ENCODE data around the gene MAGED1. TPM values are rescaled to one million over a fixed set of nuclear protein-coding genes. Genes with fewer than 3 reads are reported as not detected.
A peak's percentile ranks its signal among the peaks of the same experiment; 100 is the strongest.

MAGED1 gene, protein sequence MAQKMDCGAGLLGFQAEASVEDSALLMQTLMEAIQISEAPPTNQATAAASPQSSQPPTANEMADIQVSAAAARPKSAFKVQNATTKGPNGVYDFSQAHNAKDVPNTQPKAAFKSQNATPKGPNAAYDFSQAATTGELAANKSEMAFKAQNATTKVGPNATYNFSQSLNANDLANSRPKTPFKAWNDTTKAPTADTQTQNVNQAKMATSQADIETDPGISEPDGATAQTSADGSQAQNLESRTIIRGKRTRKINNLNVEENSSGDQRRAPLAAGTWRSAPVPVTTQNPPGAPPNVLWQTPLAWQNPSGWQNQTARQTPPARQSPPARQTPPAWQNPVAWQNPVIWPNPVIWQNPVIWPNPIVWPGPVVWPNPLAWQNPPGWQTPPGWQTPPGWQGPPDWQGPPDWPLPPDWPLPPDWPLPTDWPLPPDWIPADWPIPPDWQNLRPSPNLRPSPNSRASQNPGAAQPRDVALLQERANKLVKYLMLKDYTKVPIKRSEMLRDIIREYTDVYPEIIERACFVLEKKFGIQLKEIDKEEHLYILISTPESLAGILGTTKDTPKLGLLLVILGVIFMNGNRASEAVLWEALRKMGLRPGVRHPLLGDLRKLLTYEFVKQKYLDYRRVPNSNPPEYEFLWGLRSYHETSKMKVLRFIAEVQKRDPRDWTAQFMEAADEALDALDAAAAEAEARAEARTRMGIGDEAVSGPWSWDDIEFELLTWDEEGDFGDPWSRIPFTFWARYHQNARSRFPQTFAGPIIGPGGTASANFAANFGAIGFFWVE
- total RNA-seq (2021; fragmentation: NEBNext Ultra II Directional; extraction: Animal tissue kit (Norgen Biotek cat#: 25700)) (91.1 TPM in 2 replicates), polyA plus RNA-seq (2011; rRNA removed) (91.0 and 106 TPM in 2 replicates), polyA minus RNA-seq (2011; rRNA and poly(A)+ RNA removed) (59.1 and 90.6 TPM in 2 replicates)
- polyA plus RNA-seq (2011; cell fraction: cytosol; rRNA removed): 56.9 TPM
- 93.1 TPM for polyA plus RNA-seq (2011; cell fraction: nucleus; rRNA removed)
- 84.6 to 116 TPM (median 102 TPM) in 4 replicates for polyA plus RNA-seq (2012, experiment 1 of 2)
- polyA plus RNA-seq (2012, experiment 2 of 2): 97.0 TPM
- 88.6 TPM for polyA plus RNA-seq (2013, experiment 1 of 2)
- polyA plus RNA-seq (2013, experiment 2 of 2): 90.3 TPM
- polyA minus RNA-seq (2011; cell fraction: cytosol; rRNA and poly(A)+ RNA removed): 60.5 TPM
- polyA minus RNA-seq (2011; cell fraction: nucleus; rRNA and poly(A)+ RNA removed): 35.4 TPM
- long read RNA-seq, experiment 1, transcript MAGED1-201 (13 exons, 2,747 nt): major isoform, 11 of 71 reads
- long read RNA-seq, experiment 1, partial matches to known transcripts: 49 of 71 reads
- long read RNA-seq, experiment 1, other reads (novel, unspliced or antisense): 9 of 71 reads
- long read RNA-seq, experiment 2, transcript MAGED1-201 (13 exons, 2,747 nt): major isoform, 8 of 20 reads
- long read RNA-seq, experiment 2, partial matches to known transcripts: 6 of 20 reads
- long read RNA-seq, experiment 2, other reads (novel, unspliced or antisense): 2 of 20 reads

- Histone ChIP-seq H3K56ac (replicated peaks; ENCODE audit: insufficient read length, low read depth, low read length) (no peak within 1 kb of the TSS), H3K36me3 (ENCODE audit: control insufficient read depth in 2 of 4, insufficient read depth in 4 of 4, low read length in 3 of 4) (peaks cover 3 to 26% (median 12%) of the 10 kb centered on the region in 4 experiments; a peak in 7 of 8 replicates), H4K5ac (ENCODE audit: insufficient read length, low read depth, low read length) (no peak within 1 kb of the TSS), H4K8ac (ENCODE audit: extremely low read depth, insufficient read depth, low read length) (no peak within 1 kb of the TSS; the same call in 1 of the 2 replicates), H3K79me2 (ENCODE audit: control insufficient read depth in 1 of 2, insufficient read depth in 2 of 2, low read length in 2 of 2) (no peaks in the 10 kb centered on the region), H3K4me3 (ENCODE audit: extremely low read depth in 1 of 4, insufficient read depth in 2 of 4, low read depth in 3 of 4, low read length in 4 of 4) (peak within 1 kb of the TSS; percentile 67 to 93 (median 78)), H3K18ac (ENCODE audit: extremely low read depth, low read length) (no peak within 1 kb of the TSS; the same call in 1 of the 2 replicates), H3K4ac (replicated peaks; ENCODE audit: insufficient read length, low read depth, low read length) (no peak within 1 kb of the TSS), H3K27ac (ENCODE audit: low read depth, low read length) (no peak within 1 kb of the TSS; the same call in 1 of the 2 replicates), H2BK12ac (ENCODE audit: low read depth, low read length) (no peak within 1 kb of the TSS), H4K20me1 (replicated peaks in 1 of 2; ENCODE audit: control insufficient read depth in 1 of 2, insufficient read depth in 2 of 2, low read length in 2 of 2) (no peaks in the 10 kb centered on the region), H4K91ac (replicated peaks; ENCODE audit: insufficient read length, low read length) (peak within 1 kb of the TSS; percentile 91), H2AK5ac (ENCODE audit: low read depth, low read length) (no peak within 1 kb of the TSS), H3K79me1 (ENCODE audit: low read depth, low read length) (no peaks in the 10 kb centered on the region), H3K4me1 (replicated peaks in 1 of 4; ENCODE audit: control insufficient read depth in 3 of 4, insufficient read depth in 4 of 4, low read length in 3 of 4) (peaks cover 0 to 13% (median 4%) of the 10 kb centered on the region in 4 experiments; a peak in 4 of 7 replicates), H2BK20ac (ENCODE audit: low read length) (no peak within 1 kb of the TSS), H2BK15ac (ENCODE audit: low read length) (no peak within 1 kb of the TSS), H3K9me3 (ENCODE audit: insufficient read depth in 2 of 2, low read depth in 1 of 2, low read length in 1 of 2) (no peaks in the 10 kb centered on the region), H2BK5ac (ENCODE audit: low read depth, low read length) (no peak within 1 kb of the TSS), H3K9ac (replicated peaks in 1 of 4; ENCODE audit: extremely low read depth in 1 of 4, low read depth in 3 of 4, low read length in 3 of 4) (peak within 1 kb of the TSS; percentile 62 to 83 (median 69)), H2BK120ac (replicated peaks; ENCODE audit: low read depth, low read length) (no peak within 1 kb of the TSS), H3K14ac (ENCODE audit: insufficient read length) (peak within 1 kb of the TSS; percentile 42), H2AFZ (ENCODE audit: low read length) (no peak within 1 kb of the TSS), H3K23ac (ENCODE audit: insufficient read length) (no peak within 1 kb of the TSS), H3K4me2 (ENCODE audit: insufficient read depth in 1 of 2, low read depth in 2 of 2, low read length in 2 of 2) (peak within 1 kb of the TSS; percentile 71 to 76), H3K27me3 (replicated peaks in 1 of 4; ENCODE audit: control insufficient read depth in 3 of 4, extremely low read depth in 1 of 4, insufficient read depth in 3 of 4, low read length in 3 of 4) (no peaks in the 10 kb centered on the region), H3K23me2 (ENCODE audit: low read depth, low read length) (peaks cover 5% of the 10 kb centered on the region; the same call in 1 of the 2 replicates)
- peak; percentile 87 for FAIRE-seq
- CTCF ChIA-PET (ENCODE audit: partially characterized antibody): interaction anchor here (0.9 to 1.7 kb wide), 2 partner anchors 251 to 405 kb away, joined by 3 to 6 read pairs; no protein-coding TSS in a partner anchor
- 25% methylated on average over 1 of the region's 35 CpGs; no CpG with 5 or more reads in 1 of the 2 experiments for WGBS, 2 experiments (ENCODE audit: extremely low coverage in 1 of 2, insufficient coverage in 1 of 2, insufficient read length in 1 of 2, insufficient replicate concordance in 2 of 2, low coverage in 1 of 2, low lambda C conversion rate in 2 of 2, missing lambda C conversion rate in 1 of 2)
- DNase-seq (ENCODE audit: low read depth in 1 of 2, low spot score in 2 of 2): peak; percentile 88 to 90
- POLR2A ChIA-PET (ENCODE audit: partially characterized antibody): interaction anchor here (0.9 to 3.7 kb wide), 8 partner anchors 9 to 251 kb away, joined by 3 to 13 read pairs (median 6); no protein-coding TSS in a partner anchor
- no peak for TF ChIP-seq EZH2 (IDR thresholded peaks at IDR 0.05; ENCODE audit: low read depth, low read length, severe bottlenecking)
- TF ChIP-seq SIN3A (conservative IDR thresholded peaks at IDR 0.05 in 1 of 2, IDR thresholded peaks at IDR 0.05 in 1 of 2; ENCODE audit: low read depth in 1 of 2, low read length in 2 of 2): no peak
- TF ChIP-seq MAX (IDR thresholded peaks at IDR 0.05): 0 out of 2 replicates have a peak, but pooled peaks have one; percentile 28
Observed at GRCh38 chrX:51892921-51893745, at the start of gene MAGED1. Gene MAGED1 (plus strand): TSS chrX:51893623. CDS start chrX:51894305, 682 bp downstream.

Measured in H1 (cell line).